Prostate gland (tissue), 2 donors: ENCODE data around the gene YWHAB. TPM values are rescaled to one million over a fixed set of nuclear protein-coding genes. Genes with fewer than 3 reads are reported as not detected.

Source experiments
- DNase-seq: peaks from one replicate; pipeline ENCODE4 v3.0.0-alpha.2; 2019; ENCODE audit warnings: low spot score
- H3K27ac ChIP-seq, 2 donors: fragments of 200-600 bp; sonication (generic); 2 replicates each; pipeline ENCODE4 v1.5.1; 2017 to 2019
- H3K27me3 ChIP-seq: fragments of 200-600 bp; sonication (generic); replicated peaks from 2 replicates; pipeline ENCODE4 v1.5.1; 2019; ENCODE audit not compliant: insufficient read depth
- H3K36me3 ChIP-seq, 2 donors: fragments of 200-600 bp; sonication (generic); 1 replicate in 1 of 2; 2 replicates in 1 of 2; pipeline versions ENCODE4 v1.5.1 to v1.8.1; 2017 to 2019
- H3K4me1 ChIP-seq: fragments of 200-600 bp; sonication (generic); replicated peaks from 2 replicates; pipeline ENCODE4 v1.5.1; 2019
- H3K4me3 ChIP-seq, 2 donors: fragments of 200-600 bp; sonication (generic); 2 replicates each; pipeline ENCODE4 v1.5.1; 2017 to 2019
- H3K9me3 ChIP-seq: fragments of 200-600 bp; sonication (generic); 2 replicates; pipeline ENCODE4 v1.5.1; 2017
- POLR2A ChIP-seq: fragments of 450-650 bp; IDR thresholded peaks from one replicate; pipeline ENCODE4 v1.6.1; 2016; ENCODE audit warnings: antibody characterized with exemption, mild to moderate bottlenecking
- POLR2AphosphoS5 ChIP-seq: sonication (generic); formaldehyde crosslinking; IDR thresholded peaks from one replicate; pipeline ENCODE4 v1.6.1; 2017; ENCODE audit warnings: antibody characterized with exemption
- WGBS: methylation state at CpG from one replicate; pipeline ENCODE4 v1.1.5; 2018; 5-methylcytosine and 5-hydroxymethylcytosine counted together
- intact Hi-C: fragments of 100-400 bp; cut with DNase I; formaldehyde crosslinking; loops from one replicate; pipeline ENCODE4 v1.14.2; 2022
- total RNA-seq, 2 donors: library from RNA; depleted of rRNA; stranded (reverse); fragments of >200 nt; gene quantifications; one replicate each; pipeline ENCODE4 v1.1.0, GENCODE V29; 2016
- TF ChIP-seq, protein P1 (sequence below), 4 experiments: fragments of 200-600 bp in 2 of 4; fragments of 450-650 bp in 2 of 4; sonication (generic) in 2 of 4; IDR thresholded peaks; 1 replicate in 3 of 4; 2 replicates in 1 of 4; pipeline ENCODE4 v1.5.1; 2016 to 2019; ENCODE audit warnings: antibody characterized with exemption in 4 of 4, mild to moderate bottlenecking in 2 of 4, moderate library complexity in 2 of 4

Gene YWHAB
- total RNA-seq, 2 donors from 2014 or later = 122 to 131 TPM

DNA sequence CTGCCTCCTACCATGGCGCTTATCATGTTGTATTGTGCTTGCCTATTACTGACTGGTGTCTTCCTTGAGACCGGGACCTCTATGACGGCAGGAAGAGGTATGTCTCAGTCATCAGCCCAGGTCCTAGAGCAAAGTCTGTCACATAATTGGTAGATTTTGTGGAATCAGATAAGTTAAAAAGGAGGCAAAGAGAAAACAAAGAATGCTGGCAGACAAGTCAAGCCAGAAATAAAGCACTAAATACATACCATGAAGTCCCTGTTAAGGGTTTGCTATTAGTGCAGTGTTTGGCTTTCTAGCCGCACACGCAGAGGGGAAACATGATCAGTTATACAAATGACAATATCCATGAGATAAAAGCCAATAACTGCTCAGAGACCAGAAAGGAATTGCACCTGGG lies 68.7 kb downstream of the YWHAB start:
- H3K4me3 ChIP-seq = no peak overlapping the region
- intact Hi-C loops = no loop called here
- no peaks in the 10 kb centered on the region for H3K4me1 ChIP-seq
- H3K36me3 ChIP-seq = peaks cover 0 to 8% of the 10 kb centered on the region in 2 donors
- no peak overlapping the region for H3K27ac ChIP-seq
- DNase-seq = no peak
- no peaks in the 10 kb centered on the region for H3K27me3 ChIP-seq
- no peaks in the 10 kb centered on the region for H3K9me3 ChIP-seq
- TF ChIP-seq, protein P1, sequence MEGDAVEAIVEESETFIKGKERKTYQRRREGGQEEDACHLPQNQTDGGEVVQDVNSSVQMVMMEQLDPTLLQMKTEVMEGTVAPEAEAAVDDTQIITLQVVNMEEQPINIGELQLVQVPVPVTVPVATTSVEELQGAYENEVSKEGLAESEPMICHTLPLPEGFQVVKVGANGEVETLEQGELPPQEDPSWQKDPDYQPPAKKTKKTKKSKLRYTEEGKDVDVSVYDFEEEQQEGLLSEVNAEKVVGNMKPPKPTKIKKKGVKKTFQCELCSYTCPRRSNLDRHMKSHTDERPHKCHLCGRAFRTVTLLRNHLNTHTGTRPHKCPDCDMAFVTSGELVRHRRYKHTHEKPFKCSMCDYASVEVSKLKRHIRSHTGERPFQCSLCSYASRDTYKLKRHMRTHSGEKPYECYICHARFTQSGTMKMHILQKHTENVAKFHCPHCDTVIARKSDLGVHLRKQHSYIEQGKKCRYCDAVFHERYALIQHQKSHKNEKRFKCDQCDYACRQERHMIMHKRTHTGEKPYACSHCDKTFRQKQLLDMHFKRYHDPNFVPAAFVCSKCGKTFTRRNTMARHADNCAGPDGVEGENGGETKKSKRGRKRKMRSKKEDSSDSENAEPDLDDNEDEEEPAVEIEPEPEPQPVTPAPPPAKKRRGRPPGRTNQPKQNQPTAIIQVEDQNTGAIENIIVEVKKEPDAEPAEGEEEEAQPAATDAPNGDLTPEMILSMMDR (IDR thresholded peaks at IDR 0.05) = no peak
- 68% methylated on average over 5 of the region's 5 CpGs for WGBS

GRCh38 chr20:44955270-44955669 lies 69.8 kb downstream of the YWHAB start:
- no peaks in the 10 kb centered on the region for H3K9me3 ChIP-seq
- no peak overlapping the region for H3K4me3 ChIP-seq
- H3K27ac ChIP-seq = no peak overlapping the region
- 73% methylated on average over 4 of the region's 4 CpGs for WGBS
- intact Hi-C loops = no loop called here
- no peaks in the 10 kb centered on the region for H3K4me1 ChIP-seq
- DNase-seq = no peak
- TF ChIP-seq POLR2A (no peak), POLR2AphosphoS5 (no peak)
- TF ChIP-seq, protein P1 (IDR thresholded peaks at IDR 0.05) = no peak
- H3K36me3 ChIP-seq = peaks cover 0 to 4% of the 10 kb centered on the region in 2 donors
- H3K27me3 ChIP-seq = no peaks in the 10 kb centered on the region

DNA sequence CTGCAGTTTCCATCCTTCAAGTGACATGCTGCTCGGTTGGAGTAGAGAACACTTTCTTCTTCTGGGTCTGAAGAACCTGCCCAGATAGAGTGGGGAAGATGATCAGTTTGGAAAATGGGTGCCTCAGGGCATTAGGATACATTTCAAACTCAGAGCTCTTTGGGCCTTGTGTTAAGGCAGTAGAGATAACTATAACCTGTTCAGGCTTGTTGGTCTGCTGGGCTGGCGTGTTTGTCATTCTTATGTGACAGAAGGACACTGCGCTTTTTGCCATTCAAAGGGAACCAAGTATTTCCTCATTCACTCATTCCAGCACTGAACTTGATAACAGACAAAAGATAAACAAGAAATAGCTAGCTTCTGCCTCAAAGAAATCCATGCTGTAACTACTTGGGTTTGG lies 70.9 kb downstream of the YWHAB start:
- Histone ChIP-seq H3K4me1 (peaks cover 3% of the 10 kb centered on the region), H3K4me3 (no peak overlapping the region), H3K27me3 (no peaks in the 10 kb centered on the region), H3K36me3 (no peaks in the 10 kb centered on the region), H3K9me3 (no peaks in the 10 kb centered on the region), H3K27ac (peak overlapping the region in 1 of 2 donors; percentile 24)
- TF ChIP-seq POLR2AphosphoS5 = peak; percentile 64
- TF ChIP-seq, protein P1 (IDR thresholded peaks at IDR 0.05) = no peak
- peak; percentile 50 for DNase-seq
- intact Hi-C loops = no loop called here
- whole genome bisulfite sequencing = 40% methylated on average over 3 of the region's 3 CpGs

Other genes with a start within 250 kb of the YWHAB start
- 1 to 10 TPM; 1.1 to 10.0 TPM for gene ADA, start 234.0 kb upstream of the YWHAB start, total RNA-seq
- 10 to 100 TPM; 62.9 to 64.3 TPM for gene CCN5, start 170.3 kb upstream of the YWHAB start, total RNA-seq
- gene KCNK15, start 139.8 kb upstream of the YWHAB start, total RNA-seq = 10 to 100 TPM in 1 of 2 donors, 1 to 10 TPM in 1; 1.5 to 16.1 TPM
- 10 to 100 TPM in 1 of 2 donors, 1 to 10 TPM in 1; 1.0 to 61.9 TPM for gene RIMS4, start 75.2 kb upstream of the YWHAB start, total RNA-seq
- 10 to 100 TPM; 35.6 to 48.9 TPM for gene PABPC1L, start 24.4 kb downstream of the YWHAB start, total RNA-seq
- 100 to 1,000 TPM in 1 of 2 donors, 10 to 100 TPM in 1; 24.4 to 163 TPM for gene TOMM34, start 74.7 kb downstream of the YWHAB start, total RNA-seq
- 10 to 100 TPM; 14.4 to 35.1 TPM for gene STK4, start 80.8 kb downstream of the YWHAB start, total RNA-seq
- gene KCNS1, start 215.4 kb downstream of the YWHAB start, total RNA-seq = 1 to 10 TPM in 1 of 2 donors, under 1 TPM in 1; 0.09 to 4.7 TPM
- 1 to 10 TPM; 1.0 to 2.3 TPM for gene WFDC5, start 229.5 kb downstream of the YWHAB start, total RNA-seq
- gene WFDC12, start 238.8 kb downstream of the YWHAB start, total RNA-seq = not detected